ENCODE data around the gene NPTX2.

The NPTX2 gene

DNA sequence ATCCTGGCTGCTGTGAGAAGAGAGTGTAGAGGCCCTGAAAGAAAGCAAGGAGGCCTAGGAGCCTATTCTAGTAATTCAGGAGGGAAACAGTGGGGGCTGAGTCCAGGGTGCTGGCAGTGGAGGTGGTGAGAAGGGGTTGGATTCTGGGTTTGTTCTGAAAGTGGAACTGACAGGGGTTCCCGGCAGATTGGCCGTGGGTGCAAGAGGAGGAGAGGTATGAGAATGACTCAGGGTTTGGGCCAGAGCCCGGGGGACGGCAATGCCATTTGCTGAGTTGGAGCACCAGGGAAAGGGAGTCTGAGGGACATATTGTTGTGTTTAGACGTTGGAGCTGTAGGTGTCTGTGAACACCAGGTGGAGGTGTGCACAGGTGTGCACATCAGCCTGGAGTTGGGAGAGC is 38.5 kb downstream of the NPTX2 start:
- DNase-seq, result no peak

DNA sequence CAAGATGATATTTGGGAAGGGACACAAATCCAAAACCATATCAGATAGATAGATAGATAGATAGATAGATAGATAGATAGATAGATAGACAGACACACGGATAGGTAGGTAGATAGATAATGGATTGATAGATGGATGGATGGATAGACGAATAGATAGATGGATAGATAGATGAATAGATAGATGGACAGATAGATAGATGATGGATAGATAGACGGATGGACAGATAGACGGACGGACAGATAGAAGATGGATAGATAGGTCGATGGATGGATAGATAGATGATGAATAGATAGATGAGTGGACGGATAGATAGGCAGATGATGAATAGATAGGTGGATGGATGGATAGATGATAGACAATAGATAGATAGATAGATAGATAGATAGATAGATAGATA is 39.8 kb downstream of the NPTX2 start:
- DNase-seq, result no peak

DNA sequence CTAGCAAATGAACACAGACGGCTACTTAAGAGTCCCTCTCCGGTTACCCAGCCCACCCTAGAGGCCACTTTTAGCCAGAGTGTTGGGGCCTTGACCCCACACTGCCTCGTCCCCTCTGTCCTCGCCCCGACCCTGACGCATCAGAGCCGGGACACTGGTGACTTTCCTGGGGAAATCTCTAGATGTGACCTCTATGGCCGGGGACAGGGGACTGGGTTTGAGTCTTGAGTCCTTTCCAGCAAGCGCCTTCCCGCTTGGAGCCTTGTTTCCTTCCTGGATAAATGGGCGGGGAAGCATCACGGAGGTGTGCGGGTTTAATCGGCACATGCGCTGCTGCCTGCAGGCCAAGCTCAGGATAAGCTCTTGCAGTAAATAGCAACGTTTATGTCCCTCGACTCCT is 40.7 kb downstream of the NPTX2 start:
- no peak for DNase-seq

DNA sequence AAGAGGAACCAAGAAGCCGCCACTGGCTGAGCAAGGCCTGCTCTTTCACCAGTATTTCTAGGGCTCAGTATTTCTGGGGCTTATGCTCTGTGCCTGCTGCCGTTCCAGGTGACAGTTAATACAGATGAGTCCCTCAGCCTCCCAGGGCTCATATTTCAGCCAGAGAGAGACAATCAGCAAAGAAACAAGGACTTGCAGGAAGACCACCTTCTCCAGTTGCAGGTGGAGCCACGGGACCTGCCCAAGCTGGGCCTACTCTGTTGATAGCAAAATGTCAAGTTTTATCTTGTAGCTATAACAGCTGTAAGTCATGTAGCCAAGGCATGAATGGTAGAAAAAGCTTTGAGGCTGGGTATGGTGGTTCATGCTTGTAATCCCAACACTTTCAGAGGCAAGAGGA is 42.7 kb downstream of the NPTX2 start:
- no peak for DNase-seq

DNA sequence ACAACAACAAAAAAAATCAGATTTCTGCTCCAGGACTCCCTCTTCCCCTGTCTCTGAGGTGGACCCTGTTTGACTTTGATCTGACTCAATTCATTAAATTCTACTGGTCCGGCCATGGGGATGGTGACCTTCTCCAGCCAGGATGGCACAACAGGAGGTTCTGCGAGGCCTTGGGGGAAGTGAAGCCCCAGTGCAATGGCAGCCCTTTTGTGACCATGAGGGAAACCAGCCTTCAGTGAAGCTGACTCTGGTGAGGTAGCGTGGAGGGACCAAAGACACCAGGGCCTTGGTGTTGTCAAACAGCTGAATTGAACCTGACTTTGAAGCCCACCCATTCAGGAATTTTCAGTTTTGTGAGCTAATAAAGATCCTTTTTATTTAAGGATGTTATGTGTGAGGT is 44.5 kb downstream of the NPTX2 start:
- DNase-seq, result no peak

DNA sequence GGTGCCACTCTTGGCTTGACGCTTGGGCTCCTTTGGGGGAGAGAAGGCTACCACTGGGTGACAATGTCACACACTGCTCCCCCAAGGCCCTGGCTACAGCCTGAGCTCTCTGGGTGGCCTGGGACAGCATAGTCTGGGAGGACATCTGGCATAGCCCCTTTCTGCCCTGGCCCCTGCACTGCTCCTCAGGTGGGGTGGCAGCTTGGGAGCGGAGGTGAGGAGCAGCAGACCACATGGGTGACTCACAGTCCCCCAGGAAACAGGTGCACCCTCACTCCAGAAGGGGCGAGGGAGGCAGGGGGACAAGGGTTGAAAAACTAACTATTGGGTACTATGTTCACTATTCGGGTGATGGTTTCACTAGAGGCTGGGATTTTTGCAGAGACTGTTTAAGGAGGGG is 45.2 kb downstream of the NPTX2 start:
- no peak for DNase-seq

DNA sequence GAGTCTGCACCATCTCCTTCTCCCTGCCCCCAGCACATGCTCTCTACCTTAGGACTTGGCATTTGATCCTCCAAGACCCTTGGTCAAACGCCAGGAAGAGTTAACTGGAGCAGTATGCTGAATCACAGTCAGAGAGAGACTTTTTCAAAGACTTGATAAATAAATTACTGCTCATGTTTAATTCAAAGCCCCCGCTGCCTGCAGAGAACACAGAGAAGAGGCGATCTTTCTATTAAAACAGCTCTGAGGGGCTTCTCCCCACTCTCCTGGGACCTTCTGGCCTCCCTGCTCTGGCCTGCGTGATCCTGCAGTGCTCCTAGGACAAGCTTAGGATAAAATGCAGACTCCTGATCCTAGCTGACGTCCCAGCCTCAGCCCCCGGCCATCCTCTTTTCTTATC is 47.8 kb downstream of the NPTX2 start:
- no peak for DNase-seq

DNA sequence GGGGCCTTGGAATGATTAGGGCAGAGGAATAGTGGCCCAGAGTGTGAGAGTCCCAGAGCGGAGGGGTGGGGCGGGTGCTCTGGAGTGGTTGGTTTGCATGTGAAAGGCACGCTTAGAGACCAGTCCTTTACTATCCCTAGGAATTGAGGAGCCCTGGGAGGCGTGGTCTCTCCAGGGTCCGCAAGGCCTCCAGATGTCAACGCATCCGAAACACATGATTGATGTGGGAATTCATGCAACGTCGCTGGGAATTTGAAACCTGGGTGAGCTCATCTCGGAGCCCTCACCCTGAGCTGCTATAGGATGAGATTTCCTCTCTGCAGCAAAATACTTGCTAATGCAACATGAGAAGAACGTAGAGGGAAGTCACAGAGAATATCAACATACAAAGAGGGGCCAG is 51.2 kb downstream of the NPTX2 start:
- no peak for DNase-seq

DNA sequence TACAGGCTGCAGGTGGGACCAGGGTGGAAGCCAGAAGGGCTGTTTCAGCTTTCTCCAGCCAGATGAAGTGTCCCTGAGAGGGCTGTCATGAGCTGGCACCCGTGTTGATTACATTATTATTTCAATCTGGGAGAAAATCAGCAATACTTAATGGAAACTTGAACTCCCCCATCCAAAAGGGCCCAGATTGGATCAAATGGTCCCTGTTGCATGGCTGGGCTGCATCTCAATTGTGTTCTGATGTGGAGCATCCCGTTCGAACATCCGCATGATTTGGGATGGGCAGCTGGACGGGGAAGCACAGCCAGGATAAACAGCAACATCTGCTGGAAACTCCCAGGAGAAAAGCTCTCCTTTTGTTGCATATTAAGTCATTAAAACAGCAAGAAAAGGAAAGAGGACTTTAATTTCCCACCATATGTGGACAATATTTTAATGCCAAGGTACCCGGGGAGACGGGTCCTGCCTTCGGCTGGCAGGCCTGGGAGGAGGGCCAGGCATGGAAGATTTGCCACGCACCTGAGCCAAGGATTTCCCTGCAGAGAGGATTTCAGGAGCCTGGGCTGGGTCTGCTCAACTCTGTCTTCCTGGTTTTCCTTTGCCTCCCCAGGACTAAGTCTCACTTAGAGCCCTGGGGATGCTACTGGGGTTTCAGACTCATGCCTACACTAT is 52.4 kb downstream of the NPTX2 start:
- no peak for DNase-seq

DNA sequence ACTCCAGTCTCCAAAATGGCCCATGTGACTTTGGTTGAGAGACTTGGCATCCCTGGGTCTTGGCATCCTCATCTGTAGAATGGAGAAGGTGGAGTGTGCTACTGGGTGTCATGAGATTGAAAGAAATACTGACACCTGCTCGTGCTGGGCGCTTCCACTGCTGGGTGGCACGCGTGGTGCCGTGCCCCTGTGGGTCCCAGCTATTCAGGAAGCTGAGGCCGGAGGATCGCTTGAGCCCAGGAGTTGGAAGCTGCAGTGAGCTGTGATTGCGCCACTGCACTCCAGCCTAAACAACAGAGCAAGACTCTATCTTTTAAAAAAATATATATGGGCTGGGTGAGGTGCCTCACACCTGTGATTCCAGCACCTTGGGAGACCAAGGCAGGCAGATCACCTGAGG is 53.1 kb downstream of the NPTX2 start:
- DNase-seq, result no peak

DNA sequence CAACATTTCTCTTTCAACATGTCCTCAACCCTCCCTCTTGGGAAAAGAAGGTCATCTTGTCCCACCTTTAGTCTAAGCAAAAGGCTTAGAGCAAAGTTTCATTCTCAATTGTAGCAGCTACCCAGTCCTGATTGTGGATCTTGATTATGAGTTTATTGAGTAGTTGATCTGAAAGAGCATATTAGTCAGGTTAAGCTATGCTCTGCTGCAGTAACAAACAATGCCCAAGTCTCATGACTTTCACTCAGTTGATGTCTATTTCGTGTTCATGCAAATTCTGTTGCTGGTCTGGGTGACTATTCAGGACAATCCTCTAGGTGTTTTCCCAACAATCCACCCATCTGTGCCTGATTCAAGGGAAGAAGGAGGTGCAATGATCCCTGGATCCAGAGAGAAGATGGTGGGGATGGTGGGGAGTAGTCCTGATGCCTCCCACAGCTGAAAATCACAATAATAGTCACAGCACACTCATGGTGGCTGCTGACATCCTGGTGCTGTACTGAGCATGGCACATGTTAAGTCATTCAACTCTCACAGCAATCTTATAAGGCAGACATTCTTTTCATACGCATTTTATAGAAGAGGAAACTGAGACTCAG is 54.7 kb downstream of the NPTX2 start:
- DNase-seq, result no peak

DNA sequence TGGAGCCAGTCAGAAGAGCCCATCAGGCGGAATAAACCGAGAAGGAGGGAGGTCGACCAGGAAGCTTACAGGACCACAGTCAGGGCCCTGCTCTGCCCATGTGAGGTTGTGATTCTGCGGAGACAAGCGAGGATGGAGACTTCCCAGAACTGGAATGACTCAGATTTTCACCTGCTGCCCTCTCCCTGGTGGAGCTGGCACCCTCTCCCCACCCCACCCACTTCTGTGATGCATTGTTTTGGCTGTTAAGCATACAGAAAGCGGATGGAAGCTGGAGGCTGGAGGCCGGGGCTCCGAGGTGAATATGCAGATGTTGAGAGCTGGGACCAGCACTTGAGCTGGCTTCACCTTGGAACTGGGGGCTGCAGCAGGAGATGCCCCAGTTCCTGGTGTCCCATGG is 57.4 kb downstream of the NPTX2 start:
- DNase-seq, result no peak

DNA sequence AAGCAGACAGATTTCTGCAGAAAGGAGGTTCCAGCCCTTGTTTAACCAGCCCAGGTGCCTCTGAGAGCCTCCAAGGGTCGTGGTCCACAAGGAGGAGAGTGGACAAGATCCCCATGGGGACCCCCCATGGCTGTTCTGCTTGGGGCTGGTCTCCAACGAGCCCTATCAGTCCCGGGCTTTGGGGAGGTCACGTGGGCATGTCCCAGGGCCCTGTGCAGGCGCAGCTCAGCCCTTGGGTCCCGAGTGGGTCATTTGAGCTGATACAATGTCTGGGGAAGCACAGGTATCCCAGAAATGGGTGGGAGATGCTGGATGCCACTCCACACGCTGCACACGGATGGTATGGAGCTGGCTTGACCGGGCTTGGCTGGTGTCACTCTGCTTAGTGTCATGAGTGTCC is 57.8 kb downstream of the NPTX2 start:
- DNase-seq, result no peak

DNA sequence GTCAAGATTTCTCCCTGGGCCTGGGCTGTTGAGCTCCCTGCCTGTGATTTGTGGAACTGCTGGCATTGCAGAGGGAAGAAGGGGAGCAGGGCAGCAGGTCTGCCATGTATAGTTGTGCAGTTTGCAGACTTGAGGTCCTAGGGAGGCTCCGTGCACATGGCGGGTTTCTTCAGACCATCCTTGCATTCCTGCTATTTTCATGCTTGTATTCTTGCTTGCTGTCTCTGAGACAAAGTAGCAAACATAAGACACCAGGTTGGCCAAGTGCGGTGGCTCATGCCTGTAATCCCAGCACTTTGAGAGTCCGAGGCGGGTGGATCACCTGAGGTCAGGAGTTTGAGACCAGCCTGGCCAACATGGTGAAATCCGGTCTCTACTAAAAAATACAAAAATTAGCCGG is 61.1 kb downstream of the NPTX2 start:
- no peak for DNase-seq
